Measurements from ENCODE around the gene GCK. TPM values are rescaled to one million over a fixed set of nuclear protein-coding genes. Genes with fewer than 3 reads are reported as not detected.

Gene GCK
- total RNA-seq, 2 experiments from 2014 or later = 0.16 TPM; not detected in 1

GRCh38 chr7:44227911-44228310, 38.7 kb upstream of the GCK start:
- Histone ChIP-seq H3K9me2 (ENCODE audit: insufficient read depth, low read length) (no peaks in the 10 kb centered on the region), H3K79me2 (ENCODE audit: insufficient read depth, low read depth, low read length) (no peaks in the 10 kb centered on the region), H3K36me3 (ENCODE audit: insufficient read depth, low read length) (no peaks in the 10 kb centered on the region), H3K4me1 (ENCODE audit: insufficient read depth, low read length, poor library complexity, severe bottlenecking) (no peaks in the 10 kb centered on the region), H4K20me1 (ENCODE audit: insufficient read depth, low read length) (no peaks in the 10 kb centered on the region), H2AFZ (ENCODE audit: low read length) (no peak overlapping the region), H3K9me3 (ENCODE audit: low read length) (no peaks in the 10 kb centered on the region), H3K27ac (ENCODE audit: low read depth, low read length, poor library complexity, severe bottlenecking) (no peak overlapping the region), H3K4me3 (ENCODE audit: low read depth, low read length, poor library complexity, severe bottlenecking) (no peak overlapping the region), H3K4me2 (ENCODE audit: low read length) (no peak overlapping the region)
- POLR2A ChIA-PET = no interaction called here
- TF ChIP-seq EZH2phosphoT487 (IDR thresholded peaks at IDR 0.05; ENCODE audit: borderline replicate concordance, low read depth, low read length) (no peak), CTCF (conservative IDR thresholded peaks at IDR 0.05; ENCODE audit: low read length) (no peak)
- no TSS peak for BruUV-seq (replicated peaks)
- DNase-seq (ENCODE audit: low spot score) = no peak
- CTCF ChIA-PET (ENCODE audit: unreplicated experiment) = no interaction called here
- intact Hi-C loops (cut with micrococcal nuclease; ENCODE audit: unreplicated experiment) = no loop called here

GRCh38 chr7:44226396-44226753, 37.1 kb upstream of the GCK start:
- CTCF ChIA-PET (ENCODE audit: unreplicated experiment) = no interaction called here
- no peak for DNase-seq (ENCODE audit: low spot score)
- POLR2A ChIA-PET = no interaction called here
- no peak overlapping the region for H3K4me3 ChIP-seq (ENCODE audit: low read depth, low read length, poor library complexity, severe bottlenecking)
- no peaks in the 10 kb centered on the region for H3K4me1 ChIP-seq (ENCODE audit: insufficient read depth, low read length, poor library complexity, severe bottlenecking)
- no TSS peak for BruUV-seq (replicated peaks)
- no peak overlapping the region for H3K27ac ChIP-seq (ENCODE audit: low read depth, low read length, poor library complexity, severe bottlenecking)
- H3K79me2 ChIP-seq (ENCODE audit: insufficient read depth, low read depth, low read length) = no peaks in the 10 kb centered on the region
- no peak overlapping the region for H2AFZ ChIP-seq (ENCODE audit: low read length)
- no peaks in the 10 kb centered on the region for H3K36me3 ChIP-seq (ENCODE audit: insufficient read depth, low read length)
- H3K9me2 ChIP-seq (ENCODE audit: insufficient read depth, low read length) = no peaks in the 10 kb centered on the region
- H3K9me3 ChIP-seq (ENCODE audit: low read length) = no peaks in the 10 kb centered on the region
- no peak overlapping the region for H3K4me2 ChIP-seq (ENCODE audit: low read length)
- no peaks in the 10 kb centered on the region for H4K20me1 ChIP-seq (ENCODE audit: insufficient read depth, low read length)
- intact Hi-C loops (cut with micrococcal nuclease; ENCODE audit: unreplicated experiment) = no loop called here
- TF ChIP-seq CTCF (conservative IDR thresholded peaks at IDR 0.05; ENCODE audit: low read length) = no peak
- TF ChIP-seq EZH2phosphoT487 (IDR thresholded peaks at IDR 0.05; ENCODE audit: borderline replicate concordance, low read depth, low read length) = no peak

- POLR2A ChIA-PET = no interaction called here
Measured at GRCh38 chr7:44225566-44226395, 36.5 kb upstream of the GCK start.

More at GRCh38 chr7:44225566-44226395, 36.5 kb upstream of the GCK start:
- H3K9me2 ChIP-seq (ENCODE audit: insufficient read depth, low read length) = no peaks in the 10 kb centered on the region
- intact Hi-C loops (cut with micrococcal nuclease; ENCODE audit: unreplicated experiment) = no loop called here
- CTCF ChIA-PET (ENCODE audit: unreplicated experiment) = no interaction called here
- no peaks in the 10 kb centered on the region for H3K9me3 ChIP-seq (ENCODE audit: low read length)
- no TSS peak for BruUV-seq (replicated peaks)
- no peak overlapping the region for H3K4me2 ChIP-seq (ENCODE audit: low read length)
- H3K4me3 ChIP-seq (ENCODE audit: low read depth, low read length, poor library complexity, severe bottlenecking) = no peak overlapping the region
- no peaks in the 10 kb centered on the region for H3K4me1 ChIP-seq (ENCODE audit: insufficient read depth, low read length, poor library complexity, severe bottlenecking)
- TF ChIP-seq EZH2phosphoT487 (IDR thresholded peaks at IDR 0.05; ENCODE audit: borderline replicate concordance, low read depth, low read length) = no peak
- no peak for TF ChIP-seq CTCF (conservative IDR thresholded peaks at IDR 0.05; ENCODE audit: low read length)
- H2AFZ ChIP-seq (ENCODE audit: low read length) = no peak overlapping the region
- no peaks in the 10 kb centered on the region for H3K79me2 ChIP-seq (ENCODE audit: insufficient read depth, low read depth, low read length)
- H3K36me3 ChIP-seq (ENCODE audit: insufficient read depth, low read length) = no peaks in the 10 kb centered on the region
- no peaks in the 10 kb centered on the region for H4K20me1 ChIP-seq (ENCODE audit: insufficient read depth, low read length)
- no peak overlapping the region for H3K27ac ChIP-seq (ENCODE audit: low read depth, low read length, poor library complexity, severe bottlenecking)
- DNase-seq (ENCODE audit: low spot score) = no peak

All from OCI-LY7 (cell line).